CD4-positive, alpha-beta T cell treated with Interleukin-4 for 4 hours (primary cell): ENCODE results near the gene RAI1.
A peak's percentile ranks its signal among the peaks of the same experiment; 100 is the strongest.

ENCODE experiments used
- DNase-seq: peaks from one replicate; pipeline ENCODE4 v3.0.0-alpha.2; 2020

RAI1 gene

DNA sequence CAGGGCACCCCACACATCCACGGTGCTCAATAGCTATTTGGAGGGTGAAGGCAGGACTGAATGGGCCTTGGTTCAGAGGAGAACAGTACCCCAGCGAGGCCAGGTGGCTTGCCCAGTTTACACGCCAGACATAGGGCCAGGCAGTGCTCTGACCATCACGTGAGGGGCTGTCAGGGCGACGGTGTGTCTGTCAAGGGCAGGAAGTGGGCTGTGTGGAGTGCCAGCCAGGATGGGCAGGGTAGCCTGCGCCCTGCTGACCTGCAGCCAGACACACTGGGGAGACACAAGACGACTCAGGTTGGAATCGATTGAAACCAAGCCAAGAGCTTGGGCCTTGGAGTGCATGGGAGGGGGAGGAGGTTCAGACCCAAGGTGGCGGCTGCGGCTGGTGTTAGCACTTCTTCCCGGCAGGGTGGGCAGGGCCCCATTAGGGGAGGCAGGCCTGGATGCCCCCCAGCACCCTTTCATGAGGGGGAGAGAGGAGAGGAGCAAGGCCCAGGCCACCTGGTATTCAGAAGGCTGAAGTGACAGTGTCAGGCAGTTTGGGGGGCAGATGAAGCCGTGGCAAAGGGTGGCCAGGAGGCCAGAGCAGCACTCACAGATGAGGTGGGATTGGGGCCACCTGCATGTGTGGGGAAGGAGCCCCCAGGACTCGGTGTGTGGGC lies 87.3 kb downstream of the RAI1 start:
- no peak for DNase-seq

DNA sequence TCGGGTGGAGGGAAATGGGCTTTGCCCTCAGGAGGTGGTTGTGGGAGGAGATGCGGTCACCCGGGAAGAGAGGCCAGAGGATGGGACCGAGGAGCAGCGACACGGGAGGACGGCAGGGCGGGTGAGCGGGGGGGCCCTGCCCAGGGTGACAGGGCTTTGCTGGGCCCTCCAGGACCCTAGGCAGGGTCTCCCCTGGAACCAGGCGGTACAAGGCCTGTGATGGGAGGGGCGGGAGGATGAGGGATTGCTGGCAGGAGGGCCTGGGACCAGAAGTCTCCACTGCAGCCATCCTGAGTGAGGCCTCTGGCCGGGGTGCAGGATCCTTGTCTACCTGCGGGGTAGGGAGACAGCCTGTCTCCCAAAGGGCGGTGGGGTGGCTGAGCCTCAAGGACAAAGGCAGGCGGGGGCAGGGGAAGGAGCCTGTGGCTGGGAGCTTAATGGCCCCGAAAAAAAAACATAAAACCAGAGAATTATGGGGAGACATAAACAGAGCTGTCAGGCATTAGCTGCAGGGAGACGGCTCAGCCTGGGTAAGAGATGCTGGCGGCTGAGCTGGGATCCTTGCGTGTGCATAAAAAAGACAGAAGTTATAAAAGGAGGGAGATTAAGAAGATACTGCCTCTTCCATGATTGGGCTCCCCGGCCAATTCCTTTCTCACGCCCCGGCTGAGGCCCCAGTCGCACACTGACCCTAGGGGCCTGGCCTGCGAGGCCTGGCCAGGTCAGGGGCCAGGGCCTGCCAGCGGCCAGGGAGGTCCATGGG lies 88.8 kb downstream of the RAI1 start:
- DNase-seq = no peak

DNA sequence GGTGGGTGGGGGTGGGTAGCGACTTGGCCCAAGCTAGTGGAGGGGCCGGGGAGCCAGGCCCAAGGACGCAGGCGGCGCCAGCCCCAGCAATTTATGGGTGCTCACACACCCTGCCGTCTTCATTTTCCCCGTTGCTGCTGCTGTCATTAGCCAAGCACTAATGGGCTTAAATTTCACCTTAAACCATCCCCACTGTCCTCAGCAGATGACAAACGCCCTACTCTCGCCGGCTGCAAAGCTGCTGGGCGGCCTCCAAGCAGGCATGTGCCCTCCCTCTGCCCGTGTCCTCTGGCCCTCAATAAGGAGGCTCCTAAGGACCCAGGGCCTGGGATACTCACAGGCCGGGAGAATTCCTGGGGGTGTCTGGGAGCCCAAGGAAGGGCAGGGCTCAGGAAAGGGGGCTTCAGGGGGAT lies 89.4 kb downstream of the RAI1 start:
- no peak for DNase-seq

DNA sequence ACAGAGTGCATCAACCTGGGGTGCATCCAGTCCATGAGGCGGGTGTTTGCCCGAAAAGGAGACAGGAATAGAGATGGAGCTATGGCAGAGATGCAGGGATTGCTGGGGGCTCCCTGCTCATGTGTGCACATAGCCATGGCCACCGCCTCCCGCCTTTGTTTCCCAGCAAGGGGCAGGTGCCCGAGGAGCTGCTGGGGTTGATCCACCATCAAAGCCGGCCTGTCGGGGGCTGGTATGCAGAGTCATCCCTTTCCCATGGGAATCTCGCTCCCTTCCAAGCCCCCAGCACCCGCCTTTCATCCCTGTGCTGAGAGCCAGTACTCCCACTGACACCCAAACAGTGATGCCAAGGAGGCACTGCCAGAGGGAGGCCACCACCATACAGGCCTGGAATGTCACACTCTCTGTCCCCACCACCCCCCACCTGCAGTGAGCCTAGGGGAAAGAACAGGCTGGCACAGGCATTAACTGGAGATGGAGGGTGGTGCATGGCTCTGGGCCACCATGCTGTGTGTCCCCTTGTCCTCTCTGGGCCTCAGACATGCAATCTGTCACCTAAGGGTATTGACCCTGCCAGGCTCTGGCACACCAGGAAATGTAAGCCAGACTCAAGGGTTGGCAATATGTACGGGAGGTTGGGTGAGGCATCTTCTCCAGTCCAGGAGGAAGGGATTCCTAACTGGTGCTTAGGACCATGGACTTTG lies 90.4 kb downstream of the RAI1 start:
- no peak for DNase-seq

GRCh38 chr17:17772231-17772630 lies 91.0 kb downstream of the RAI1 start:
- DNase-seq = no peak

DNA sequence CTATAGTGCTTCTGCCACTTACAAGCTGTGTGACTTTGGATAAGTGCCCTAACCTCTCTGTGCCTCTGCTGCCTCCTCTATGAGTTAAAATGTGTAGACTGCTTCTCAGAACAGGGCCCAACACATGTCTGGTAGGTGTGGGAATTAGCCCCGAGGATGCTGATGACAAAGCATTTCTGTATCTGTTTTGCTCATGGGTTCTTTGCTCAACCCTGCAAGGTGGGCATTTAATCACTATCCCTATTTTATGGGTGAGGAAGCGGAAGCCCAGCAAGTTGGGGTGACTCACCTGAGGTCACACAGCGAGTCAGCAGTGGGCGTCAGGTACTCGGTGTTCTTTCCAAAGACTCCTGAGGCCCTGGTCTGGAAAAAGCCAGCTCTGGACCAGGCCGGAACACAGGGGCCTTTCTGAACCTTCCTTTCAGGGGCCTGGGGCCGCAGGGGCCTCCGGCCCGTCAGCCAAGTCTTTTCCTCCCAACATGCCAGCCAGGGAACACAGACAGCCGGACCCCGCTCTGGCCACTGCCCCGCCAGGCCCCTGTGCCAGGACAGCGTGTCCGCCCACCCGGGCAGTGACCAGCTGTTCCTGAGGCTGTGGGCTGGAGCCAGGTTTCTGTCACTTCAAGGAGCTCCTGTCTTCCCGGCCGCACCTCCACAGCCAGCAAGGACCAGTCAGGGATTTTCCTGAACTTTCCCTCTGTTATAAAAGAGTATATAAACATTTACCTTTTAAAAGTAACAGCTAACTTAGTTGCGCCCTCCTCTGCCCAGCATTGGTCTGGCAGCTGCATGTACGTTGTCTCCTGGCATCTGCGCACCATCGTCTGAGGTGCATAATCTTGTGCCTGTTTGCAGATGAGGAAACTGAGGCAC lies 93.0 kb downstream of the RAI1 start:
- no peak for DNase-seq

GRCh38 chr17:17776889-17777288 lies 95.6 kb downstream of the RAI1 start:
- no peak for DNase-seq

DNA sequence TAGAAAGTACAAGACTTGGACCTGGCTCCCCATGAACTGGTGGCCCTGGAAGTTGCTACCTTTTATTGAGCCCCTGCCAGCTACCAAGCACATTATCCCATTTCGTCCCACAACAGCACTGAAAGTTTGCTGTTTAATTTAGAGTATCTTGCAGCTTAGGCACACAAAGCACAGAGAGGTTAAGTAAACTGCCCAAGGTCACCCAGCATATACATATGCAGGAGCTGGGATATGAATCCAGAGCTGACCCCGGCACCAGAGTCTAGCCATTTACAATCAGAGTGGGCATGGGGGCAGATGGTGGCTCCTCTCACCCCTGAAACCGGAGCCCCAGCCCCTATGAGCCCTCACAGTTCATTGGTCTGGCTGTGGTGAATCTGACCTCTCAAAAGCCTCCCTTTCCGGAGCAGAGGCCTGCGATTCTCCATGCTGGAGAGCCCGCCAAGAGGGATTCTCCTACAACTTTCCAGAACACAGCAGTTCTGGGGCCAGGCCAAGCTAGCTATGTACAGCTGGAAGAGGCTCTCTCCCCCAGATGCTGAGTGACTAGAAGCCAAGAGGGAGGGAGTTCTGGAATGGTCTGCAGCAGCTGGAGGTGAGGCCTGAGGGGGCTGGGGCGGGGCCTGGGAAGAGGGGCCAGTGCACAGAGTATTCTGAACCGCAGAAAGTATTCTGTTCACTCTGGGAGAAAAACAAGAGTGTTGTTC lies 97.2 kb downstream of the RAI1 start:
- DNase-seq = no peak

DNA sequence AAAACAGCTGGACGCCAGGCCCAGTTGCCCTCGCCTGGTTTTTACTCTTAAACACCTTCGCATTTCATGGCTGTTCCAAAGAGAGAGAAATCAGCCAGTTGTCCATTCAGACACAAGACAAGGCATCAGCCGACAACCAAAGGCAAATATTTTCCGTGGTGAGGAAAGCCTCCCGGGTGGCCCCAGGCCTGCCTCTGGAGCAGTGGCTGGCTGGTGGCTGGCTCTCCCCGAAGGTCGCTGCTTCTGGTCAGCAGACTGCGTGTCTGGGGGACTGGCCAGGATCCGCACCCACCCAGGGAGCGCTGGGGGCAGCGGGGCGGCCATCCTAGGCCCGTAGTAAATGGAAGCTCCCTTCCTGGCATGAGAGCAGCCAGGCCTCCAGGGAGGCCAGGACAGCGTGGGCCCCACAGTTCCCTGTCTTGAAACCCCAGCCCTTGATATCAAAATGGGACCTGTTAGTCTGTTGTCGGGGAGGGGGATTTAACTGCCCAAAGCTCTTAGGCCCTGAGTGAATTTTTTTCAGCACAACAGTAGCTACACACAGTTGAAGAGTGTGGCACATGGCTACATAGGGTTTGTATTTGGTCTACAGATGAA lies 97.9 kb downstream of the RAI1 start:
- no peak for DNase-seq

GRCh38 chr17:17780922-17781590 lies 99.8 kb downstream of the RAI1 start:
- DNase-seq = no peak

GRCh38 chr17:17781591-17782496 lies 100.6 kb downstream of the RAI1 start:
- DNase-seq = peak; percentile 18

- DNase-seq = no peak
Measured at GRCh38 chr17:17782523-17783115, 101.4 kb downstream of the RAI1 start.

GRCh38 chr17:17783116-17783824 lies 102.0 kb downstream of the RAI1 start:
- DNase-seq = peak; percentile 57

DNA sequence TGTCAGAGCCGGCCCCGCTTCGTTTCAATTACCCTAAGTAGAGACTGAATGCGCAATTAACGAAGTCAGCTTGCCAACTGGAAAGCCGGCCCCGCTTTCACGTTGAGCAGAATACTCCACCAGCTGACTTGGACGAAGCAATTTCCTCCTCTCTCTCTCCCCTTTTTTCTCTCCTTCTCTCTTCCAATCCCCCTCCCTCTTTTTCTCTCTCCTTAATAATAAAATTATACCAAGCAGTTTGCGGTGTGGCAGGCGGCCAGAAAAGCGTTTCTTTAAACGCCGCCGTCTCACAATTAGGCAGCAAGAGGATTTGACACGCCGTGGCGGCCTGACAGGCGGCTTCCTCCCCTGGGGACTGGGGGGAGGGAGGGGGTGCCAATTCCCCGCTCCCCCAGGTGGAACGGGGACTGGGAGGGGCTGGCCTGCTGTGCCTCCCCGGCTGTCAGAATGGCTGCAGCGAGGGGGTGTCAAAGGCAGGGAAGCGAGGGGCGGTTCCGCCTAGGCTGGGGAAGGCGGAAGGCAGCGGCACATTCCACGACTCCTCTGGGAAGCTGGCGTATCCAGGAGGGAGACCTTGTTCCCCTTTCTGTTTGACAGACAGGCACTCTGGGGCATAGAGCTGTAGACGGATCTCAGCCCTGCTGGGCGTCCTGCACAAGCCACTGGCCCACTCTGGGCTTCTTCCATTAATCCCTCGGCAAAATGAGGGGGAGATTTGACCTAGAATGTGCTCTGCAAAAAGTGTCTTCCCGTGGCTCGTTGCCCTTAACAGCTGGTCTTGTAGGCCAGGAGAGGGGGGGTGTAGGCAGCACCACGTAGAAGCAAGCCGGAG lies 102.8 kb downstream of the RAI1 start:
- DNase-seq = peak; percentile 8

DNA sequence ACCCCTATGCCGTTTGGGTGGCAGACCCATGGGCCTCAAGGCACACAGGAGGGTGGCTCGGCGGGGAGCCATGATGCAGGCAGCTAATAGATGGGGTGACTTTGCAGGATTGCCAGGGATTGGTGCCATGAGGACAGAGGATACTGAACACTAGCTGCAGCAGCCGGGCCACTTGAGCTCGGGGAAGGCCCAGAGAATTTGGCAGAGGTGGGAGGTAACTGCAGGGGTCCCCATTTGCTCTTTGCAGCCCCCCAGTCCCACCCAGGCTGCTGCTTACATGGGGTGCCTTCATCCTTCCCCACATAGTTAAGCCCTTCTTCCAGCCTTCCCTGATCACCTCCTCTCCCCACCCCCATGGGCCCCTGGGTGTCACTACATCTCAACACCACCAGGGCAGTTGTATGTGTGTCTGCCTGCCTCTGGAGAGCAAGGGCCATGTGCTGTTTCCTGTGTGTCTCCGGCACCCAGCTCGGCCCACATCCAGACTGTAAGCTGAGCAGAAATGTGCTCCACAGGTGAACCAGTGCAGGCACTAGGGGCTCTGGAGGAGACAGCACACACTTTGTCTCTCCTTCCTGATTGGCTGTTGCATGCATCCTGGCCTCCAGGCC lies 103.5 kb downstream of the RAI1 start:
- DNase-seq = no peak

DNA sequence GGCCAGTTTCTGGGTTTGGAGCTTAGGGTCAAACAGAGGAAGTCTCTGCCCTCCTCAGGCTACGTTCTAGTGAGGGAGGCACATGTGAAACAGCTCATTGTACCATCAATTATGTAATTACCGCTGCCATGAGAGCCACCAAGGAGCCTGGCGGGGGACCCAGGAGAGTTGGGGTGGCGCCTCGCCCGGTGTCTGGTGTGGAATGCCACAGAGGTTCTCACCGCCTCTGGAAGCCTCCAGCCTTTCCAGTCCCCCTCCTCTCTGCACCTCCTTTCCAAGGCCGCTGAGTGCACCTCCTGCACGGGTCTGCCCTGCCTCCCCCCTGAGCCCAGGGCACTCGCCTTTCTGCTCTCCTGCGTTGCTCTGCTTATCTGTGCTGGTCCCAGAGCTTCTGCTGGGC lies 104.1 kb downstream of the RAI1 start:
- no peak for DNase-seq

DNA sequence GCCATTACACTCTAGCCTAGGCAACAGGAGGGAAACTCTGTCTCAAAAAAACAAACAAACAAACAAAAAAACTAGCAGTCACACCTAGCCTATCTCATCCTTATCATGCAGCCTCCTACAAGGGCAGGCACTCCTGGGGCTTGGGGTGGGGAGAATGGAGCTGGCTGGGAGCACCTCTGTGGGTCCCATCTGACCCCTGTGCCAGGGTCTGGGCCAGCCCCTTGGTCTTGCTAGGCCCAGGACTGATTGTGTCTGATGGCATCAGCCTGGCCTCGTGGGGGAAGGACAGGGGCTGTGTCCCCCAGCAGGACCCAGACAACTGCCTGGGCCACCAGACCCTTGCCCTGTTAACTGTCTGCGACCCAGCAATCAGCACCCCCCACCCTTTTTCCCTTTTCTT lies 105.7 kb downstream of the RAI1 start:
- no peak for DNase-seq

DNA sequence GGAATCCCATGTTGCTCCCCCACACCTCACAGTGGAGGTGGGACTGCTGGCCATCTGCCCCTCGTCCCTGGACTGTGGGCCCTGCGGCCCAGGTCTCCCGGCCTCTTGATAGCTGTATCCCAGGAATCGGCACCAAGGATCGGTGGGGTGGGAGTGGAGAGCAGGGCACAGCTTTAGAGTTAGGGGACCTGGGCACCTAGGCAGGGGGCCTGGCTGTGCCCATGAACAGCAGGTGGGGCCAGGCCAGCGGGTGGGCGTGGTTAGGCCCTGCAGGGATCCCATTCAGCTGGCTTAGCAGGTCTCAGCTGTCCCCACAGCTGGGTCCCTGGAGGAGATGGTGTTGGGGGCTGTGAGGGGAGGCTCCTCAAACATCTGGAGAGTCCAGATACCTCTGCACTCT lies 106.3 kb downstream of the RAI1 start:
- no peak for DNase-seq
